ENCODE data around the gene CNIH3. TPM values are rescaled to one million over a fixed set of nuclear protein-coding genes. Genes with fewer than 3 reads are reported as not detected.

CNIH3 gene
- polyA plus RNA-seq, 4 donors, result 0.70 to 2.1 TPM; not detected in 2

GRCh38 chr1:224640587-224640986 lies 24.5 kb downstream of the CNIH3 start:
- 44 to 56% (median 52%) methylated on average over 4 of the region's 4 CpGs for WGBS, 3 donors

GRCh38 chr1:224641030-224641429 lies 24.9 kb downstream of the CNIH3 start:
- H3K9me3 ChIP-seq (ENCODE audit: control insufficient read depth in 2 of 2, insufficient read depth in 1 of 2, low read depth in 1 of 2, low read length in 1 of 2), result no peaks in the 10 kb centered on the region
- H3K4me1 ChIP-seq (ENCODE audit: control insufficient read depth in 3 of 3, insufficient read depth in 2 of 3, low read depth in 1 of 3, low read length in 2 of 3), result peaks cover 0 to 5% (median 0%) of the 10 kb centered on the region in 3 donors
- no peak overlapping the region for H3K4me3 ChIP-seq (ENCODE audit: low read depth in 1 of 3, low read length in 3 of 3)
- DNase-seq, result peak in 1 of 2 donors; percentile 39
- no peaks in the 10 kb centered on the region for H3K36me3 ChIP-seq (ENCODE audit: control insufficient read depth in 3 of 3, insufficient read depth in 2 of 3, low read depth in 1 of 3, low read length in 3 of 3)
- H3K27me3 ChIP-seq (ENCODE audit: control insufficient read depth in 3 of 3, insufficient read depth in 3 of 3, low read length in 3 of 3), result no peaks in the 10 kb centered on the region
- WGBS, 3 donors, result 40 to 70% (median 63%) methylated on average over 7 of the region's 7 CpGs
- no peak for FAIRE-seq
- no peak overlapping the region for H3K27ac ChIP-seq (ENCODE audit: low read depth in 1 of 3, low read length in 2 of 3)

More at GRCh38 chr1:224640587-224640986, 24.5 kb downstream of the CNIH3 start:
- H3K4me3 ChIP-seq (ENCODE audit: low read depth in 1 of 3, low read length in 3 of 3), result no peak overlapping the region
- FAIRE-seq (no peak), DNase-seq (no peak)
- H3K27ac ChIP-seq (ENCODE audit: low read depth in 1 of 3, low read length in 2 of 3), result no peak overlapping the region
- H3K4me1 ChIP-seq (ENCODE audit: control insufficient read depth in 3 of 3, insufficient read depth in 2 of 3, low read depth in 1 of 3, low read length in 2 of 3), result peaks cover 0 to 5% (median 0%) of the 10 kb centered on the region in 3 donors
- no peaks in the 10 kb centered on the region for H3K9me3 ChIP-seq (ENCODE audit: control insufficient read depth in 2 of 2, insufficient read depth in 1 of 2, low read depth in 1 of 2, low read length in 1 of 2)
- no peaks in the 10 kb centered on the region for H3K27me3 ChIP-seq (ENCODE audit: control insufficient read depth in 3 of 3, insufficient read depth in 3 of 3, low read length in 3 of 3)
- H3K36me3 ChIP-seq (ENCODE audit: control insufficient read depth in 3 of 3, insufficient read depth in 2 of 3, low read depth in 1 of 3, low read length in 3 of 3), result no peaks in the 10 kb centered on the region

GRCh38 chr1:224643653-224644052 lies 27.5 kb downstream of the CNIH3 start:
- FAIRE-seq, result no peak

GRCh38 chr1:224644553-224645154 lies 28.5 kb downstream of the CNIH3 start:
- DNase-seq, result peak; percentile 84 to 89
- H3K4me3 ChIP-seq (ENCODE audit: low read depth in 1 of 3, low read length in 3 of 3), result no peak overlapping the region
- FAIRE-seq, result no peak
- 23 to 35% (median 25%) methylated on average over 5 of the region's 5 CpGs for WGBS, 3 donors
- H3K27ac ChIP-seq (ENCODE audit: low read depth in 1 of 3, low read length in 2 of 3), result no peak overlapping the region
- no peaks in the 10 kb centered on the region for H3K27me3 ChIP-seq (ENCODE audit: control insufficient read depth in 3 of 3, insufficient read depth in 3 of 3, low read length in 3 of 3)
- H3K4me1 ChIP-seq (ENCODE audit: control insufficient read depth in 3 of 3, insufficient read depth in 2 of 3, low read depth in 1 of 3, low read length in 2 of 3), result peaks cover 0 to 5% (median 0%) of the 10 kb centered on the region in 3 donors
- H3K9me3 ChIP-seq (ENCODE audit: control insufficient read depth in 2 of 2, insufficient read depth in 1 of 2, low read depth in 1 of 2, low read length in 1 of 2), result no peaks in the 10 kb centered on the region
- no peaks in the 10 kb centered on the region for H3K36me3 ChIP-seq (ENCODE audit: control insufficient read depth in 3 of 3, insufficient read depth in 2 of 3, low read depth in 1 of 3, low read length in 3 of 3)

More at GRCh38 chr1:224643653-224644052, 27.5 kb downstream of the CNIH3 start:
- Histone ChIP-seq H3K27ac (ENCODE audit: low read depth in 1 of 3, low read length in 2 of 3) (no peak overlapping the region), H3K4me3 (ENCODE audit: low read depth in 1 of 3, low read length in 3 of 3) (no peak overlapping the region), H3K4me1 (ENCODE audit: control insufficient read depth in 3 of 3, insufficient read depth in 2 of 3, low read depth in 1 of 3, low read length in 2 of 3) (peaks cover 0 to 5% (median 0%) of the 10 kb centered on the region in 3 donors), H3K9me3 (ENCODE audit: control insufficient read depth in 2 of 2, insufficient read depth in 1 of 2, low read depth in 1 of 2, low read length in 1 of 2) (no peaks in the 10 kb centered on the region), H3K36me3 (ENCODE audit: control insufficient read depth in 3 of 3, insufficient read depth in 2 of 3, low read depth in 1 of 3, low read length in 3 of 3) (no peaks in the 10 kb centered on the region), H3K27me3 (ENCODE audit: control insufficient read depth in 3 of 3, insufficient read depth in 3 of 3, low read length in 3 of 3) (no peaks in the 10 kb centered on the region)
- DNase-seq, result no peak
- WGBS, 3 donors, result 75 to 78% (median 78%) methylated on average over 3 to 5 of the region's 5 CpGs

- DNase-seq (no peak), FAIRE-seq (no peak)
- Histone ChIP-seq H3K27ac (ENCODE audit: low read depth in 1 of 3, low read length in 2 of 3) (no peak overlapping the region), H3K4me1 (ENCODE audit: control insufficient read depth in 3 of 3, insufficient read depth in 2 of 3, low read depth in 1 of 3, low read length in 2 of 3) (peaks cover 0 to 5% (median 0%) of the 10 kb centered on the region in 3 donors), H3K36me3 (ENCODE audit: control insufficient read depth in 3 of 3, insufficient read depth in 2 of 3, low read depth in 1 of 3, low read length in 3 of 3) (no peaks in the 10 kb centered on the region), H3K27me3 (ENCODE audit: control insufficient read depth in 3 of 3, insufficient read depth in 3 of 3, low read length in 3 of 3) (no peaks in the 10 kb centered on the region), H3K9me3 (ENCODE audit: control insufficient read depth in 2 of 2, insufficient read depth in 1 of 2, low read depth in 1 of 2, low read length in 1 of 2) (no peaks in the 10 kb centered on the region), H3K4me3 (ENCODE audit: low read depth in 1 of 3, low read length in 3 of 3) (no peak overlapping the region)
- 87 to 91% (median 88%) methylated on average over 2 of the region's 2 CpGs for WGBS, 3 donors
Observed at GRCh38 chr1:224647449-224647848, 31.3 kb downstream of the CNIH3 start.

- H3K27me3 ChIP-seq (ENCODE audit: control insufficient read depth in 3 of 3, insufficient read depth in 3 of 3, low read length in 3 of 3), result no peaks in the 10 kb centered on the region
- H3K27ac ChIP-seq (ENCODE audit: low read depth in 1 of 3, low read length in 2 of 3), result no peak overlapping the region
- FAIRE-seq, result no peak
- no peaks in the 10 kb centered on the region for H3K9me3 ChIP-seq (ENCODE audit: control insufficient read depth in 2 of 2, insufficient read depth in 1 of 2, low read depth in 1 of 2, low read length in 1 of 2)
- no peaks in the 10 kb centered on the region for H3K4me1 ChIP-seq (ENCODE audit: control insufficient read depth in 3 of 3, insufficient read depth in 2 of 3, low read depth in 1 of 3, low read length in 2 of 3)
- 64 to 79% (median 77%) methylated on average over 3 of the region's 3 CpGs for WGBS, 3 donors
- H3K36me3 ChIP-seq (ENCODE audit: control insufficient read depth in 3 of 3, insufficient read depth in 2 of 3, low read depth in 1 of 3, low read length in 3 of 3), result no peaks in the 10 kb centered on the region
- DNase-seq, result no peak
- H3K4me3 ChIP-seq (ENCODE audit: low read depth in 1 of 3, low read length in 3 of 3), result no peak overlapping the region
Observed at GRCh38 chr1:224650290-224650689, 34.2 kb downstream of the CNIH3 start.

- no peaks in the 10 kb centered on the region for H3K27me3 ChIP-seq (ENCODE audit: control insufficient read depth in 3 of 3, insufficient read depth in 3 of 3, low read length in 3 of 3)
- H3K27ac ChIP-seq (ENCODE audit: low read depth in 1 of 3, low read length in 2 of 3), result no peak overlapping the region
- no peak for FAIRE-seq
- WGBS, 3 donors, result 81 to 91% (median 85%) methylated on average over 7 of the region's 7 CpGs
- DNase-seq, result no peak
- no peaks in the 10 kb centered on the region for H3K36me3 ChIP-seq (ENCODE audit: control insufficient read depth in 3 of 3, insufficient read depth in 2 of 3, low read depth in 1 of 3, low read length in 3 of 3)
- no peaks in the 10 kb centered on the region for H3K9me3 ChIP-seq (ENCODE audit: control insufficient read depth in 2 of 2, insufficient read depth in 1 of 2, low read depth in 1 of 2, low read length in 1 of 2)
- H3K4me3 ChIP-seq (ENCODE audit: low read depth in 1 of 3, low read length in 3 of 3), result no peak overlapping the region
- no peaks in the 10 kb centered on the region for H3K4me1 ChIP-seq (ENCODE audit: control insufficient read depth in 3 of 3, insufficient read depth in 2 of 3, low read depth in 1 of 3, low read length in 2 of 3)
Observed at GRCh38 chr1:224651188-224651587, 35.1 kb downstream of the CNIH3 start.

GRCh38 chr1:224656392-224656791 lies 40.3 kb downstream of the CNIH3 start:
- FAIRE-seq (no peak), DNase-seq (no peak)
- Histone ChIP-seq H3K27ac (ENCODE audit: low read depth in 1 of 3, low read length in 2 of 3) (no peak overlapping the region), H3K36me3 (ENCODE audit: control insufficient read depth in 3 of 3, insufficient read depth in 2 of 3, low read depth in 1 of 3, low read length in 3 of 3) (no peaks in the 10 kb centered on the region), H3K4me1 (ENCODE audit: control insufficient read depth in 3 of 3, insufficient read depth in 2 of 3, low read depth in 1 of 3, low read length in 2 of 3) (no peaks in the 10 kb centered on the region), H3K9me3 (ENCODE audit: control insufficient read depth in 2 of 2, insufficient read depth in 1 of 2, low read depth in 1 of 2, low read length in 1 of 2) (no peaks in the 10 kb centered on the region), H3K27me3 (ENCODE audit: control insufficient read depth in 3 of 3, insufficient read depth in 3 of 3, low read length in 3 of 3) (peaks cover 0 to 3% (median 0%) of the 10 kb centered on the region in 3 donors), H3K4me3 (ENCODE audit: low read depth in 1 of 3, low read length in 3 of 3) (no peak overlapping the region)
- WGBS, 3 donors, result 92 to 93% (median 93%) methylated on average over 10 of the region's 10 CpGs

GRCh38 chr1:224660074-224660473 lies 44.0 kb downstream of the CNIH3 start:
- 57 to 68% (median 63%) methylated on average over 5 of the region's 5 CpGs for WGBS, 3 donors
- H3K4me1 ChIP-seq (ENCODE audit: control insufficient read depth in 3 of 3, insufficient read depth in 2 of 3, low read depth in 1 of 3, low read length in 2 of 3), result no peaks in the 10 kb centered on the region
- peaks cover 0 to 3% (median 0%) of the 10 kb centered on the region in 3 donors for H3K27me3 ChIP-seq (ENCODE audit: control insufficient read depth in 3 of 3, insufficient read depth in 3 of 3, low read length in 3 of 3)
- no peak overlapping the region for H3K27ac ChIP-seq (ENCODE audit: low read depth in 1 of 3, low read length in 2 of 3)
- DNase-seq (no peak), FAIRE-seq (no peak)
- H3K9me3 ChIP-seq (ENCODE audit: control insufficient read depth in 2 of 2, insufficient read depth in 1 of 2, low read depth in 1 of 2, low read length in 1 of 2), result no peaks in the 10 kb centered on the region
- no peak overlapping the region for H3K4me3 ChIP-seq (ENCODE audit: low read depth in 1 of 3, low read length in 3 of 3)
- H3K36me3 ChIP-seq (ENCODE audit: control insufficient read depth in 3 of 3, insufficient read depth in 2 of 3, low read depth in 1 of 3, low read length in 3 of 3), result no peaks in the 10 kb centered on the region

All from small intestine (tissue), 7 donors.